ENCODE measurements around the gene ASTN2. TPM values are rescaled to one million over a fixed set of nuclear protein-coding genes. Genes with fewer than 3 reads are reported as not detected.
A peak's percentile ranks its signal among the peaks of the same experiment; 100 is the strongest.

Gene ASTN2
- polyA plus RNA-seq, 1 experiment, result 12.8 TPM

- ChIA-PET CTCF (interaction anchor here (0.6 to 6.0 kb wide), 20 partner anchors 9 to 1078 kb away, joined by 3 to 46 read pairs (median 4); no protein-coding TSS in a partner anchor), POLR2A (no interaction called here)
- Histone ChIP-seq H3K36me3 (ENCODE audit: control insufficient read depth, insufficient read depth, low read length) (no peaks in the 10 kb centered on the region), H3K4me3 (ENCODE audit: low read depth, low read length) (no peak overlapping the region), H3K27me3 (ENCODE audit: control insufficient read depth, insufficient read depth, low read length) (no peaks in the 10 kb centered on the region)
- TF ChIP-seq, protein P1, sequence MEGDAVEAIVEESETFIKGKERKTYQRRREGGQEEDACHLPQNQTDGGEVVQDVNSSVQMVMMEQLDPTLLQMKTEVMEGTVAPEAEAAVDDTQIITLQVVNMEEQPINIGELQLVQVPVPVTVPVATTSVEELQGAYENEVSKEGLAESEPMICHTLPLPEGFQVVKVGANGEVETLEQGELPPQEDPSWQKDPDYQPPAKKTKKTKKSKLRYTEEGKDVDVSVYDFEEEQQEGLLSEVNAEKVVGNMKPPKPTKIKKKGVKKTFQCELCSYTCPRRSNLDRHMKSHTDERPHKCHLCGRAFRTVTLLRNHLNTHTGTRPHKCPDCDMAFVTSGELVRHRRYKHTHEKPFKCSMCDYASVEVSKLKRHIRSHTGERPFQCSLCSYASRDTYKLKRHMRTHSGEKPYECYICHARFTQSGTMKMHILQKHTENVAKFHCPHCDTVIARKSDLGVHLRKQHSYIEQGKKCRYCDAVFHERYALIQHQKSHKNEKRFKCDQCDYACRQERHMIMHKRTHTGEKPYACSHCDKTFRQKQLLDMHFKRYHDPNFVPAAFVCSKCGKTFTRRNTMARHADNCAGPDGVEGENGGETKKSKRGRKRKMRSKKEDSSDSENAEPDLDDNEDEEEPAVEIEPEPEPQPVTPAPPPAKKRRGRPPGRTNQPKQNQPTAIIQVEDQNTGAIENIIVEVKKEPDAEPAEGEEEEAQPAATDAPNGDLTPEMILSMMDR (IDR thresholded peaks at IDR 0.05; ENCODE audit: insufficient read depth, low read depth, low read length), result peak; percentile 72
- DNase-seq (ENCODE audit: low read depth), result peak; percentile 35
These were observed 753.6 kb downstream of the ASTN2 start for GRCh38 chr9:116661037-116661954.

DNA sequence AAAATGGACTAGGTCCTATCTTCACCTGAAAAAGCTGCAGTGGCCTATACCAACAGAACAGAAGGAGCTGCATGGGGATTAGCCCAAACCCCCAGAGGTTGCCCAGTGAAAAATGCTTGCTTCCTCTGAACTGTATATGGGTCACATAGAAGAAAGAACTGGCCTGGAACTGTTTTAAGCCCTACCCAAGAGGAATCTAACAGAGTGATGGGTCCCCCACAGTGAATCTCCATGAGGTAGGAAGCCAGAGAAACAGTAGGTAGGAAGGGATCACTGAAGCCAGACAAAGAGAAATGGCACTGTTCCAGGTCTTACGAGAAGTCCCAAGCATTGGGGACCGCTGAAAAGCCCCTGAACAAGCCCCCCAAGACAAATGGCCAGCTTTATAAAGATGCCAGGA is 756.6 kb downstream of the ASTN2 start:
- POLR2A ChIA-PET, result no interaction called here
- CTCF ChIA-PET, result interaction anchor here (1.0 to 6.0 kb wide), 2 partner anchors 9 to 1065 kb away, joined by 3 to 46 read pairs; no protein-coding TSS in a partner anchor
- no peak for DNase-seq (ENCODE audit: low read depth)
- TF ChIP-seq, protein P1 (IDR thresholded peaks at IDR 0.05; ENCODE audit: insufficient read depth, low read depth, low read length), result no peak
- H3K27me3 ChIP-seq (ENCODE audit: control insufficient read depth, insufficient read depth, low read length), result no peaks in the 10 kb centered on the region
- no peaks in the 10 kb centered on the region for H3K36me3 ChIP-seq (ENCODE audit: control insufficient read depth, insufficient read depth, low read length)
- H3K4me3 ChIP-seq (ENCODE audit: low read depth, low read length), result no peak overlapping the region

- no peak overlapping the region for H3K4me3 ChIP-seq (ENCODE audit: low read depth, low read length)
- H3K27me3 ChIP-seq (ENCODE audit: control insufficient read depth, insufficient read depth, low read length), result no peaks in the 10 kb centered on the region
- no peak for DNase-seq (ENCODE audit: low read depth)
- ChIA-PET POLR2A (no interaction called here), CTCF (interaction anchor here (1.3 to 6.0 kb wide), 2 partner anchors 10 to 1064 kb away, joined by 5 to 46 read pairs; no protein-coding TSS in a partner anchor)
- no peaks in the 10 kb centered on the region for H3K36me3 ChIP-seq (ENCODE audit: control insufficient read depth, insufficient read depth, low read length)
- TF ChIP-seq, protein P1 (IDR thresholded peaks at IDR 0.05; ENCODE audit: insufficient read depth, low read depth, low read length), result no peak
These were observed 757.9 kb downstream of the ASTN2 start for GRCh38 chr9:116656977-116657376.

DNA sequence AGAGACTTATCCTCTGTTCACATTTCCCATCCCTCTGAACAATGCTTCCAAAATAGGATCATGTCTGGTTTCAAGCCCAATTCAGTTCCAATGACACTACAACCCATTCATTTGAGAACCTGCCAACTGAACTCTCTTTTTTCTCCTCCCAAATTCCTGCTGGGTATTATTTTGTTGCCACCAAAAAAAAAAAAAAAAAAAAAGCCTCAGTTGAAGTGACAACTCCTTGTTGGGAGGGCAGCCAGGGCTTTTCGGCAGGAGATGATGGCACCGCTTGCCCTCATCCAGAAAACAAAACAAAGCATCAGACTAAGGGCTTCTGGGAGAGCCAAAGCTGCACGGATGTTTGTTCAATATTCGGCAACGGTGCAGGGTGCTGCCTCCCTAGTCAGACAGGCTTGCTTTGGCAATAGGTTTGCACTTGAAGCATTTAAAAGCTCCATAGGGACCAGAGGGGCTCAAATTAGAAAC is 758.3 kb downstream of the ASTN2 start:
- no peaks in the 10 kb centered on the region for H3K27me3 ChIP-seq (ENCODE audit: control insufficient read depth, insufficient read depth, low read length)
- no peaks in the 10 kb centered on the region for H3K36me3 ChIP-seq (ENCODE audit: control insufficient read depth, insufficient read depth, low read length)
- no peak for DNase-seq (ENCODE audit: low read depth)
- CTCF ChIA-PET, result interaction anchor here (1.3 to 6.0 kb wide), 2 partner anchors 10 to 1063 kb away, joined by 5 to 46 read pairs; no protein-coding TSS in a partner anchor
- no peak overlapping the region for H3K4me3 ChIP-seq (ENCODE audit: low read depth, low read length)
- POLR2A ChIA-PET, result no interaction called here
- TF ChIP-seq, protein P1 (IDR thresholded peaks at IDR 0.05; ENCODE audit: insufficient read depth, low read depth, low read length), result no peak

DNA sequence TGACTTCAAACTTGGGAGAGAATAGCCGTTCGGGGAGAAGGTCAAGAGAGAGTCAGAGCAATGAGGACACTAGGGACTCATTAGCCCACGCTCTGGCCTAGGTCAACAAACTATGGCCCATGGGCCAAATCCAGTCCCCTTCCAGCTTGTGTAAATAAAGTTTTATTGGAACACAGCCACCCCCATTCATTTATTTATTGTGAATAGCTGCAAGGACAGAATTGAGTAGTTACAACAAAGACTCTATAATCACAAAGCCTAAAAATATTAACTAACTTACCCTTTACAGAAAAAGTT is 760.9 kb downstream of the ASTN2 start:
- POLR2A ChIA-PET, result no interaction called here
- no peaks in the 10 kb centered on the region for H3K27me3 ChIP-seq (ENCODE audit: control insufficient read depth, insufficient read depth, low read length)
- TF ChIP-seq, protein P1 (IDR thresholded peaks at IDR 0.05; ENCODE audit: insufficient read depth, low read depth, low read length), result no peak
- no peak for DNase-seq (ENCODE audit: low read depth)
- CTCF ChIA-PET, result interaction anchor here (1.5 kb wide), 1 partner anchor 63 kb away, joined by 3 read pairs; no protein-coding TSS in a partner anchor
- H3K36me3 ChIP-seq (ENCODE audit: control insufficient read depth, insufficient read depth, low read length), result no peaks in the 10 kb centered on the region
- H3K4me3 ChIP-seq (ENCODE audit: low read depth, low read length), result no peak overlapping the region
